ENCODE results near the gene CILP.
"Not testable (repeated sequence)": the region's sequence is repeated elsewhere in the genome, so short reads cannot be mapped to it uniquely, and the experiment has no call there.

The CILP gene

DNA sequence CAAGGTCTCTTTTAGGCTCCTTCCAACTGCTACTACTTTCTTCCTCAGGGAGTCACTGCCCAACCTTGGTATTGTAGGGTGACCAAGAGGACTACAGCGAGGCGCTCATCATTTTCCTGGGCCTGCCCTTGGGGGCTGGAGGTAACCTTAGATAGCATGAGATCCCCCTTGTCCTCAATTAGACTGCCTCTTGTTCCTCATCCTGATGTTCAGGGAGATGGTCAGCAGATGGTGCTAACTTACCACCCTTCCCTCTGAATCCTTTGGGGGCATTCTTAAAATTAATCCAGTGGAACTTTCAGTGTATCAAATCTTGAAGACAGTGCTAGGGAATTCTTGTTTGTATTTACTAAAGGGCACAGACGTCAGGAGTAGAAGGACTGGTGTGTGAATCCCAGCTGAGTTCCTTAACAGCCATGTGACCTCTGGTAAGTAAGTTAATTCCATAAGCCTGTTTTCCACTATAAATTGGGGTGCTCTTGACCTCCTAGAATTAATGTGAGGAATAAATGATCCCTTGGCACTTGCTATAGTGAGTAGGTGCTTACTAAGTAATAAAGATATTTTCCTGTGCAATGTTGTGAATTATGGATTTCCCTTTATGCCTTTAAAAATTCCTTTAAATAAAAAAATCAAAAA, 22.1 kb downstream of the CILP start:
- DNase-seq = peak in 1 of 2 donors; percentile 22

DNA sequence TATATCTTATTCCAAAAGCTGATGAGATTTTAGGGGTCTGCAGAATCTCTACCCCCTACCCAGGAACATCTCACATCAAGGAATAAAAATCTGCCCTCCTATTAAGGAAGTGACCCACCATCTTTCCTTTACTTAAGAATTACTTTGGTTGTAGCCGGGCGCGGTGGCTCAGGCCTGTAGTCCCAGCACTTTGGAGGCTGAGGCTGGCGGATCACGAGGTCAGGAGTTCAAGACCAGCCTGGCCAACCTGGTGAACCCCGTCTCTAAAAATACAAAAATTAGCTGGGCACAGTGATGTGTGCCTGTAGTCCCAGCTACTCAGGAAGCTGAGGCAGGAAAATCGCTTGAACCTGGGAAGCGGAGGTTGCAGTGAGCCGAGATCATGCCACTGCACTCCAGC, 22.8 kb downstream of the CILP start:
- DNase-seq = not testable (repeated sequence)

- peak; percentile 95 to 96 for DNase-seq
Observed at GRCh38 chr15:65184868-65185717, 26.2 kb downstream of the CILP start, which contains the start of gene CLPX. Gene CLPX, minus strand, starts transcription at chr15:65185342. Its CDS starts 189 bp downstream, at chr15:65185153.

DNA sequence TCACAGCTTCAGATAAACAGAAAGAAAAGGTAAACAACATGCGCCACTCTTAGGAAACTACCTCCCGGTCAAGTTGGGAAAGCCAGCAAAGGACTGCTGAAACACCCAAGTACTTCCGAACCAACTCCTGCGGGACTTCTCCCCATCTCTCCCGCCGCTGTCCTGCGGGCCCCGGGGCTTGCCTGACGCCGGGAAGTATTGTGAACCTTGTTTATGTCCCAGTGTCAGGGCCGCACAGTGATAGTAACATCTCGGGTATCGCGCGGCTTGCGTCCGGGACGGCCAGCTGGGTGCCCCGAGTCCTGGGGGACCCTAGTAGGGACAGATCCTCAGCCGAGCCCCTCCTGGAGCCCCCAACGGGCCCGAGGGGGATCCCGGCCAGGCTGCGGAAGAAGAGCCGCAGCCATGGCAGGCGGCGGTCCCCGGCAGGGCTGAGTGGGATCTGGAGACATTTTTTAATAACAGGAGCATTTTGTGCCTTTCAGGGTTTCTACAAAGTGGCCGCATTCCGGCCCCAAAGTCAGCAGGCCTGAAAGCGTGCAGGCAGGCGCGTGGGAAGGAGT, 26.9 kb downstream of the CILP start:
- peak; percentile 38 to 40 for DNase-seq

DNA sequence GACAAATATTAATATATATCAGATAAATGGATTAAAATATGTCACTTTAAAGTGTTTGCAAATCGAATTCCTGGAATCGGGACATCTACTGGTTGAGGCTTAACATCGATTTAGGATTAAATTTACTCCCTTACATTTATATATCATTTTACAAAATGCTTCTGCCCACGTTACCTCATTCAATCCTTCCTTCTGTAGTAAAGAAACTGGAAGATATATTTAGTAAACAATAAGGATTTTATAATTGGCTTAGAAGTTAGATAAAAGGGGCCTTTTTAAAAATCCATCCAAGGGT, 27.5 kb downstream of the CILP start:
- DNase-seq = no peak

- DNase-seq = no peak
Observed at GRCh38 chr15:65182538-65182937, 28.7 kb downstream of the CILP start.

DNA sequence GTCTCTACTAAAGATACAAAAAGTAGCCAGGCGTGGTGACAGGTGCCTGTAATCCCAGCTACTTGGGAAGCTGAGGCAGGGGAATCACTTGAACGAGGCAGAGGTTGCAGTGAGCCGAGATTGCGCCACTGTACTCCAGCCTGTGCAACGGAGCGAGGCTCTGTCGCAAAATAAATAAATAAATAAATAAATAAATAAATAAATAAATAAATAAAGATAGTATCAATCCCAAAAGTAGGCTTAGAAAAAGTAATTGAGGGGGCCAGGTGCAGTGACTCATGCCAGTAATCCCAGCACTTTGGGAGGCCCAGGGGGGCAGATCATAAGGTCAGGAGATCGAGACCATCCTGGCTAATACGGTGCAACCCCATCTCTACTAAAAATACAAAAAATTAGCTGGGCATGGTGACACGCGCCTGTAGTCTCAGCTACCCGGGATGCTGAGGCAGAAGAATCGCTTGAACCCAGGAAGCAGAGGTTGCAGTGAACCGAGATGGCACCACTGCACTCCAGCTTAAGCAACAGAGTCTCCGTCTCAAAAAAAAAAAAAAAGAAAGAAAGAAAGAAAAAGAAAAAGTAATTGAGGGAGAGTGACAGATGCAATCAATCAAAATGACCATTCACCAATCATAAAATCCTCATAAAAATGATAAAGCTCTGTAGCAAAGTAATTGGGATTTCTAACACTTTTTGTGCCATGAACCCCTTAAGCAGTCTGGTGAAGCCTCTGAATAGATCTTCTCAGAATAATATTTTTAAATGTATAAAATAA, 29.5 kb downstream of the CILP start:
- not testable (repeated sequence) for DNase-seq

DNA sequence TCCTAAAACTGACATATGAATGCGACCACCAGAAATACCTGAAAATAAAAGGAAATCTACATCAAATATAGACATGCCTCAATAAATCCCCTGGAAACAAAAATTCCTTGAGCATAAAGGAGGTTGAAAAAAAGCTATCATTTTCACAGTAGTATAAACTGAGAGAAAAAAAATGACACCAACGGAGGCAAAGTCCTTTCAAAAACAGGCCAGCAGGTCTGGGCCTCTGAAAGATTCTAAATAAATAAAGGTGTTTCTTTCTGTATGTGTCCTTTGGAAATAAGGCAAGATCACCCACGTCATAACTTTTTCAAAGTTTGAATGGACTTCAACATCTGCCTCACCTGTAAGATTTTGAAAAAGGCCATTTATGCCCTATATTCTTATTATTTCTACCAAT, 31.1 kb downstream of the CILP start:
- no peak for DNase-seq

- DNase-seq = no peak
Observed at GRCh38 chr15:65177901-65178300, 33.4 kb downstream of the CILP start.

- DNase-seq = no peak
Observed at GRCh38 chr15:65176056-65176455, 35.2 kb downstream of the CILP start.

GRCh38 chr15:65175511-65175910, 35.8 kb downstream of the CILP start:
- DNase-seq = no peak

DNA sequence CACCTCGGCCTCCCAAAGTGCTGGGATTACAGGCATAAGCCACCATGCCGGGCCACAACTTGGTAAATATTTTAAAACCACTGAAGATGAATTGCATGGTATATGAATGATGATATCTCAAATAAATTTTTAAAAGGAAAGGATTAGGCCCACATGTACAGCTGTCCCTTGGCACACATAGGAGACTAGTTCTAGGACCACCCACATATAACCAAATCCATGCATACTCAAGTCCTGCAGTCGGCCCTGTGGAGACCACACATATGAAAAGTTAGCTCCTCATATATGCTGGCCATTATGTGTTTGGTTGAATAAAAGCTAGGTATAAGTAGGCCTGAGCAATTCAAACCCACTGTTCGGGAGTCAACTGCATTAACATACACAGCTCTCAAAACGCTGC, 36.8 kb downstream of the CILP start:
- DNase-seq = no peak

DNA sequence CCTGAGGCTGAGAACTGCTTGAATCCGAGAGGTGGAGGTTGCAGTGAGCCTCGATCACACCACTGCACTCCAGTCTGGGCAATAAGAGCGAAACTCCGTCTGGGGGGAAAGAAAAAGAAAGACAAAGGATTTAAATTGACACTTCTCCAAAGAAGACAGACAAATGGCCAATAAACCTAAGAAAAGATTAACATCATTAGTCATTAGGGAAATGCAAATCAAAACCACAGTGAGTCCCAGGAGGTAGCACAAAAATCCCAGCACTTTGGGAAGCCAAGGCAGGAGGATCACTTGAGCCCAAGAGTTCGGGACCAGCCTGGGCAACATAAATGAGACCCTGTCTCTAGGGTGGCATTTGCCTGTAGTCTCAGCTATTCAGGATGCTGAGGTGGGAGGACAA, 38.7 kb downstream of the CILP start:
- DNase-seq = no peak

GRCh38 chr15:65171428-65171827, 39.8 kb downstream of the CILP start:
- no peak for DNase-seq

DNA sequence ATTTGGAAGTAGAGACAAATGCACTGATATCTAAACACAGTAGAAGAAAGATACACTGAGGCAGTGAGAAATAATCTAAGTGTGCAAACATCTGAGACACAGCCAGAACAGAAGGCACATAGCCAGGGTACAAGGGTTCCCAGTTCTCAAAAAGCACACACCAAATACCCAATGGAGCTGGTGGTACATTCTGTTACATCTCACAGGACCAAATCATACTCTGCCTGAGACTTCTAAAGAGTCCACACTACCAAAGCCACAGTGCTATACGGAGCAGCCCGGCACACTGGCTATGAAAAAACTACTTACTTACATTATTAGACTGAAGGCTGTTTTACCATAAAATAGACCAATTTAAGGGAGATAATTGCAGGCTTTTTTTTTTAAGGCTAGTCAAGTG, 45.4 kb downstream of the CILP start:
- DNase-seq = no peak

GRCh38 chr15:65164139-65164538, 47.1 kb downstream of the CILP start:
- DNase-seq = no peak

DNA sequence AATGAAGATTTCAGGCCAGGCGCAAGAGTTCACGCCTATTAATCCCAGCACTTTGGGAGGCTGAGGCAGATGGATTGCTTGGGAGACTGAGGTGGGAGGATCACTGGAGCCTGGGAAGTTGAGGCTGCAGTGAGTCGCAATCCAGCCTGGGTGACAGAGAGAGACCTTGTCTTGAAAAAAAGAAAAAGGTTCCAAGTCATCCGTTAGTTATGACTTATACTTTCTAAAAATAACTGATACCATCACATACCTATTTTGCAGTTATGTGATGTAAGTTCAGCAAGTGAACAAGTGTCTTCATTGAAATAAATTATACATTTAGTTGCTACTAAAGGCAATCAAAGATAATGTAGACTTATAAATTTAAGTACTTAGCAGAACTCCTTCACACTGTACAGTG, 48.2 kb downstream of the CILP start:
- DNase-seq = no peak

- DNase-seq = no peak
Observed at GRCh38 chr15:65156692-65157091, 54.6 kb downstream of the CILP start.

- DNase-seq = no peak
Observed at GRCh38 chr15:65154720-65155119, 56.6 kb downstream of the CILP start.

DNA sequence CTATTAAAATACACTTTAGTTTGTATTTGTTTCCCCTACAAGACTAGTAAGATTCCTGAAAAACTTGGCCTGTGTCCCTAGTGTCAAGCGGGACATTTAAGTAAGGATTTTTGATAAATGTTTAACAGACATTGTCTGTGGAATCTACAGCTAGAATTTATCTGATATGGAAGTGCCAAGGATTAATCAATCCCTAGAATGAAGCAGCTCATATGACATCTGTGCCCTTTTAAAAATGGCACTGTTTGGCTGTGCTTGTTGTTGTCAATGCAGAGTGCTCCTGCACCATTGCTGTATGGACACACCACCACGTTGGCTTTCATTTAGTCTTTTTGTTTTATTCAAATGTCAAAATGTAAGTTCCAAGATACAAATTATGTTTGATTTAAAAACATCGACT, 63.4 kb downstream of the CILP start:
- DNase-seq = no peak

DNA sequence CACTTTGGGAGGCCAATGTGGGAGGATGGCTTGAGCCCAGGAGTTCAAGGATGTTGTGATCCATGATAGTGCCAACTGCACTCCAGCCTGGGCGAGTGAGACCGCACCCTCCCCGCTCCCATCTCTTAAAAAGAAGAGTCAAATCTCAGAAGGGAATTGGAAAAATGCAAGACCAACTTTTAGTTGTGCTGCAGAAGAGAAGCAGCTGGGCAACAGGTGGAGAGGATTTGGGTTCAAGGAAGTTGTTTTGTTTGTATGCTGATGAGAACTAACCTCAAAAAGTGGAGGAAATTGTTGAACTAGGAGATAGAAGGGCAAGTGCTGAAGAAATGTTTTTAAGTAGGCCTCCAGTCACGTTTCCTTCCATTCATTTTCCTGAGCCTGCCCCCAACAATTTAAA, 64.8 kb downstream of the CILP start:
- no peak for DNase-seq
